SK-N-SH (cell line): Measurements from ENCODE around the gene KCNJ10. TPM values are rescaled to one million over a fixed set of nuclear protein-coding genes. Genes with fewer than 3 reads are reported as not detected.

Experiments used
- CTCF ChIA-PET: fragments of 300-600, 350-600 bp; formaldehyde crosslinking; extraction: SDS; loops from one replicate; lab custom pipeline; 2021; lab: Yijun Ruan, JAX
- POLR2A ChIA-PET: fragments of 350-600 bp; sonication (Branson Sonifier 250); formaldehyde crosslinking; extraction: SDS; loops from one replicate; lab custom pipeline; 2020; ENCODE audit warnings: antibody characterized with exemption, inconsistent platforms; lab: Yijun Ruan, JAX
- DNase-seq: peaks from one replicate; pipeline ENCODE4 v3.0.0; 2012
- H2AFZ ChIP-seq: fragments of 200-600 bp; sonication (generic); 2 replicates; pipeline ENCODE4 v1.8.1; 2016; ENCODE audit warnings: antibody characterized with exemption, mild to moderate bottlenecking, low read depth
- H3F3A ChIP-seq: fragments of 200-600 bp; sonication (generic); replicated peaks from 2 replicates; pipeline ENCODE3; 2016; ENCODE audit warnings: antibody characterized with exemption, mild to moderate bottlenecking; ENCODE audit not compliant: insufficient read depth
- H3K27ac ChIP-seq, 2 experiments: fragments of 200-500 bp in 1 of 2; fragments of 200-600 bp in 1 of 2; sonication (Bioruptor generic) in 1 of 2; sonication (generic), shearing (Covaris generic) in 1 of 2; 2 replicates each; pipeline versions ENCODE4 v1.5.1 to v1.6.1; 2014 to 2016; ENCODE audit warnings: low read depth in 2 of 2, inconsistent platforms in 1 of 2, low read length in 1 of 2, mild to moderate bottlenecking in 1 of 2, mixed read lengths in 1 of 2
- H3K27me3 ChIP-seq: fragments of 200-600 bp; sonication (generic), shearing (Covaris generic); 2 replicates; pipeline ENCODE4 v1.6.1; 2016; ENCODE audit warnings: mixed run types; ENCODE audit not compliant: insufficient read depth
- H3K36me3 ChIP-seq, 2 experiments: fragments of 200-500 bp in 1 of 2; fragments of 200-600 bp in 1 of 2; sonication (Bioruptor generic) in 1 of 2; sonication (generic) in 1 of 2; replicated peaks in 1 of 2; 2 replicates each; pipeline versions ENCODE3 to v1.5.1; 2014 to 2016; ENCODE audit warnings: low read length in 1 of 2, mild to moderate bottlenecking in 1 of 2; ENCODE audit not compliant: insufficient read depth in 2 of 2, control insufficient read depth in 1 of 2
- H3K4me1 ChIP-seq, 2 experiments: fragments of 200-500 bp in 1 of 2; fragments of 200-600 bp in 1 of 2; sonication (Bioruptor generic) in 1 of 2; sonication (generic), shearing (Covaris generic) in 1 of 2; 2 replicates each; pipeline versions ENCODE4 v1.5.1 to v1.6.1; 2014 to 2016; ENCODE audit warnings: low read depth in 1 of 2, low read length in 1 of 2, mixed run types in 1 of 2; ENCODE audit not compliant: insufficient read depth in 2 of 2, control insufficient read depth in 1 of 2
- H3K4me2 ChIP-seq: fragments of 200-600 bp; sonication (generic), shearing (Covaris generic); 2 replicates; pipeline ENCODE4 v1.6.1; 2017; ENCODE audit warnings: mixed run types
- H3K4me3 ChIP-seq, 2 experiments: fragments of 200-500 bp in 1 of 2; fragments of 200-600 bp in 1 of 2; sonication (Bioruptor generic) in 1 of 2; sonication (generic), shearing (Covaris generic) in 1 of 2; 2 replicates each; pipeline versions ENCODE4 v1.5.1 to v1.8.1; 2014 to 2016; ENCODE audit warnings: low read depth in 2 of 2, inconsistent platforms in 1 of 2, low read length in 1 of 2, mild to moderate bottlenecking in 1 of 2, mixed read lengths in 1 of 2, moderate library complexity in 1 of 2
- H3K79me2 ChIP-seq: fragments of 200-600 bp; sonication (generic); 2 replicates; pipeline ENCODE4 v1.8.1; 2017; ENCODE audit warnings: mild to moderate bottlenecking; ENCODE audit not compliant: insufficient read depth
- H3K9ac ChIP-seq: fragments of 200-600 bp; sonication (generic); 2 replicates; pipeline ENCODE4 v1.6.1; 2017; ENCODE audit warnings: mixed run types
- H3K9me2 ChIP-seq: fragments of 200-600 bp; sonication (generic); 2 replicates; pipeline ENCODE4 v1.6.1; 2017; ENCODE audit warnings: mixed run types
- H3K9me3 ChIP-seq: fragments of 200-600 bp; sonication (generic); 2 replicates; pipeline ENCODE4 v1.6.1; 2017; ENCODE audit warnings: mixed run types, mild to moderate bottlenecking, moderate library complexity
- H4K20me1 ChIP-seq: fragments of 200-600 bp; sonication (generic); 2 replicates; pipeline ENCODE4 v1.6.1; 2017; ENCODE audit warnings: mild to moderate bottlenecking, mixed run types; ENCODE audit not compliant: insufficient read depth
- CHD2 ChIP-seq: fragments of 150-350 bp; IDR thresholded peaks from 2 replicates; pipeline ENCODE4 v1.6.1; 2018; ENCODE audit warnings: low read length; ENCODE audit not compliant: partially characterized antibody
- EP300 ChIP-seq, 2 experiments: IDR thresholded peaks; 2 replicates each; pipeline versions ENCODE4 v1.4.0 to v1.6.1; 2012; ENCODE audit warnings: borderline replicate concordance in 1 of 2, low read depth in 1 of 2, low read length in 1 of 2
- EZH2phosphoT487 ChIP-seq: fragments of 200-600 bp; sonication (generic); IDR thresholded peaks from 2 replicates; pipeline ENCODE4 v1.6.1; 2017; ENCODE audit warnings: low read depth, mixed run types, mild to moderate bottlenecking, antibody characterized with exemption, moderate library complexity, borderline replicate concordance
- FOXM1 ChIP-seq: IDR thresholded peaks from 2 replicates; pipeline ENCODE4 v1.4.0; 2012; ENCODE audit warnings: low read depth, mild to moderate bottlenecking
- GABPA ChIP-seq: IDR thresholded peaks from 2 replicates; pipeline ENCODE4 v1.4.0; 2012; ENCODE audit warnings: low read depth, mild to moderate bottlenecking
- GATA2 ChIP-seq: sonication (generic); formaldehyde crosslinking; IDR thresholded peaks from 2 replicates; pipeline ENCODE4 v1.5.0; 2020; ENCODE audit warnings: mild to moderate bottlenecking, missing genetic modification reagents
- MEF2A ChIP-seq: IDR thresholded peaks from 2 replicates; pipeline ENCODE4 v1.4.0; 2012; ENCODE audit warnings: low read depth, borderline replicate concordance
- MXI1 ChIP-seq: IDR thresholded peaks from 2 replicates; pipeline ENCODE4 v1.6.1; 2012; ENCODE audit warnings: mild to moderate bottlenecking, low read depth, low read length, improper control_type of control experiment
- NFIC ChIP-seq: IDR thresholded peaks from 2 replicates; pipeline ENCODE4 v1.4.0; 2012; ENCODE audit warnings: borderline replicate concordance
- NRF1 ChIP-seq: IDR thresholded peaks from 2 replicates; pipeline ENCODE4 v1.6.1; 2012; ENCODE audit warnings: low read depth, mild to moderate bottlenecking, low read length
- PBX3 ChIP-seq: IDR thresholded peaks from 2 replicates; pipeline ENCODE4; 2012
- RCOR1 ChIP-seq: fragments of 150-350 bp; IDR thresholded peaks from 2 replicates; pipeline ENCODE4 v1.6.1; 2017; ENCODE audit warnings: antibody characterized with exemption, low read length
- SIN3A ChIP-seq: IDR thresholded peaks from 2 replicates; pipeline ENCODE4 v1.6.1; 2012; ENCODE audit warnings: low read depth, mild to moderate bottlenecking, low read length, moderate library complexity, borderline replicate concordance
- SMC3 ChIP-seq: IDR thresholded peaks from 2 replicates; pipeline ENCODE4 v1.6.1; 2012; ENCODE audit warnings: low read depth, low read length, improper control_type of control experiment
- TCF12 ChIP-seq: IDR thresholded peaks from 2 replicates; pipeline ENCODE4 v1.4.0; 2012
- USF1 ChIP-seq: IDR thresholded peaks from 2 replicates; pipeline ENCODE4 v1.4.0; 2012; ENCODE audit warnings: low read depth, borderline replicate concordance
- whole genome bisulfite sequencing: methylation state at CpG from one replicate; pipeline ENCODE4 v1.1.6; 2017; ENCODE audit warnings: low lambda C conversion rate; 5-methylcytosine and 5-hydroxymethylcytosine counted together
- polyA plus RNA-seq, 3 experiments: library from polyadenylated mRNA; depleted of rRNA; stranded (reverse); fragments of >200 nt; gene quantifications; 2 replicates each; pipeline ENCODE4 v1.2.3, GENCODE V29; 2012
- TF ChIP-seq, protein P1 (sequence below): IDR thresholded peaks from 2 replicates; pipeline ENCODE4 v1.4.0; 2012; ENCODE audit warnings: low read depth, borderline replicate concordance
- TF ChIP-seq, protein P2 (sequence below): IDR thresholded peaks from 2 replicates; pipeline ENCODE4 v1.4.0; 2012; ENCODE audit warnings: low read depth

Gene KCNJ10
- polyA plus RNA-seq, 1 of the 3 experiments (the other 2 are of a cell fraction), result not detected

DNA sequence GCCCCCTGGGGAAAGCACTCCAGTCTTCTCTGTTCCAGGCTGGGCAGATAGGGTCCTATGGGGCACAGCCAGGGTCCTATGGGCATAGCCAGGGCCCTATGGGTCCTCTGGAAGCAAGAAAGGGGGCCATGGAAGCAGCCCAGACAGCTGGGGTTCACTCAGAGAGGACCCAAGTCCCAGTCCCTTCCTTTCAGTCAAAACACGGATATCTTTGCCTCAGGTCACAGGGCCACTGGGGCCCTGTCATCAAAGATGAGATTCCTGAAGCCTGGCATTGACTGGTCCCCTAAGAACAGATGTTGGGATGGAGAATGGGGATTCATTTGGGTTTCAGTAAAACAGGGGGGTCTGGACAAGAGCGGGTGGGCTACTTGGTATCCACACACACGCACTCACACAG is 19.9 kb upstream of the KCNJ10 start:
- Histone ChIP-seq H3K9ac (no peak overlapping the region), H4K20me1 (no peaks in the 10 kb centered on the region), H3K27ac (no peak overlapping the region), H3K9me3 (no peaks in the 10 kb centered on the region), H3K27me3 (no peaks in the 10 kb centered on the region), H3K4me3 (no peak overlapping the region), H3K9me2 (no peaks in the 10 kb centered on the region), H3K4me2 (no peak overlapping the region), H3K79me2 (no peaks in the 10 kb centered on the region), H2AFZ (no peak overlapping the region), H3K36me3 (peaks cover 0 to 12% of the 10 kb centered on the region in 2 experiments), H3K4me1 (no peaks in the 10 kb centered on the region), H3F3A (no peaks in the 10 kb centered on the region)
- CTCF ChIA-PET, result interaction anchor here (0.8 to 6.4 kb wide), 5 partner anchors 10 to 202 kb away, joined by 3 to 123 read pairs (median 10); no protein-coding TSS in a partner anchor
- WGBS, result 83% methylated on average over 2 of the region's 3 CpGs
- TF ChIP-seq SIN3A (no peak), CHD2 (no peak), MEF2A (no peak), FOXM1 (no peak), NFIC (no peak)
- DNase-seq, result no peak
- POLR2A ChIA-PET, result no interaction called here

DNA sequence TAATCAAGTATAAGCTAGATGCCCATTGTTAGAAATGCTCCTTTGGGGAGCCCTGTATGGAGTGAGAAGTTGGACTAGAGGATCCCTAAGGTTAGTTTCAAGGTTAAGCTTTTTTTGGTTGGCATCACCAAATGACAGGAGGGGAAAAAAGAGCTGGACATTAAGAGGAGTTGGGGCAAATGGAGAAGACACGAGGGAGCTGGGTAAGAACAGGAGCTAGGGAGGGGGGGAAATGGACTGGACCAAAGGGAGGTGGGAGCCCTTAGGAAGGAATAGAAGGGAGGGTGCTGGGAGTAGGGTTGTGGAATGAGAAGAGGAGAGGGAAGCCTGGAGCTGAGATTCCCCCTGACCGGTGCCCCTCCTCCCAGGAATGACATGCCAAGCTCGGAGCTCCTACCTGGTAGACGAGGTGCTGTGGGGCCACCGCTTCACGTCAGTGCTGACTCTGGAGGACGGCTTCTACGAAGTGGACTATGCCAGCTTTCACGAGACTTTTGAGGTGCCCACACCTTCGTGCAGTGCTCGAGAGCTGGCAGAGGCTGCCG is 17.2 kb upstream of the KCNJ10 start:
- Histone ChIP-seq H3K27ac (no peak overlapping the region), H3K4me1 (peaks cover 0 to 5% of the 10 kb centered on the region in 2 experiments; a peak in 1 of 4 replicates), H3K79me2 (no peaks in the 10 kb centered on the region), H3K4me2 (no peak overlapping the region), H3K9me2 (no peaks in the 10 kb centered on the region), H3F3A (no peaks in the 10 kb centered on the region), H3K27me3 (peaks cover 8% of the 10 kb centered on the region; the same call in 1 of the 2 replicates), H4K20me1 (no peaks in the 10 kb centered on the region), H3K9ac (no peak overlapping the region), H3K4me3 (no peak overlapping the region), H2AFZ (no peak overlapping the region), H3K36me3 (peaks cover 0 to 4% of the 10 kb centered on the region in 2 experiments), H3K9me3 (no peaks in the 10 kb centered on the region)
- WGBS, result 93% methylated on average over 3 of the region's 12 CpGs
- DNase-seq, result no peak
- ChIA-PET POLR2A (interaction anchor here (0.7 kb wide), 1 partner anchor 56 kb away, joined by 3 read pairs; no protein-coding TSS in a partner anchor), CTCF (interaction anchor here (1.2 to 8.2 kb wide), 13 partner anchors 8 to 268 kb away, joined by 3 to 132 read pairs (median 37); partner anchors contain the start of genes CASQ1, IGSF8 and KCNJ10)
- TF ChIP-seq RCOR1 (no peak), CHD2 (no peak), GABPA (no peak), FOXM1 (no peak), MEF2A (no peak), MXI1 (no peak)

- Histone ChIP-seq H3K27me3 (peaks cover 16% of the 10 kb centered on the region; the same call in 1 of the 2 replicates), H3F3A (no peaks in the 10 kb centered on the region), H3K79me2 (no peaks in the 10 kb centered on the region), H4K20me1 (no peaks in the 10 kb centered on the region), H2AFZ (no peak overlapping the region), H3K27ac (no peak overlapping the region), H3K4me2 (no peak overlapping the region), H3K4me1 (peaks cover 0 to 8% of the 10 kb centered on the region in 2 experiments; a peak in 1 of 4 replicates), H3K9ac (no peak overlapping the region), H3K9me3 (no peaks in the 10 kb centered on the region), H3K36me3 (peaks cover 0 to 2% of the 10 kb centered on the region in 2 experiments), H3K4me3 (no peak overlapping the region), H3K9me2 (no peaks in the 10 kb centered on the region)
- ChIA-PET CTCF (interaction anchor here (0.7 to 8.2 kb wide), 25 partner anchors 8 to 292 kb away, joined by 3 to 132 read pairs (median 8); partner anchors contain the start of genes CASQ1, IGSF8 and KCNJ10), POLR2A (interaction anchor here (0.7 to 1.7 kb wide), 2 partner anchors 12 to 56 kb away, joined by 3 to 5 read pairs; partner anchors contain the start of gene IGSF8)
- DNase-seq, result no peak
- WGBS, result 77% methylated on average over 5 of the region's 5 CpGs
- TF ChIP-seq GATA2 (CRISPR knock-in tag) (no peak), SMC3 (no peak), PBX3 (no peak), EP300 (IDR thresholded peaks at IDR 0.05; ENCODE audit: borderline replicate concordance in 1 of 2, low read depth in 1 of 2, low read length in 1 of 2) (no peak), USF1 (no peak), NRF1 (no peak), EZH2phosphoT487 (no peak), TCF12 (no peak)
- TF ChIP-seq, protein P1, sequence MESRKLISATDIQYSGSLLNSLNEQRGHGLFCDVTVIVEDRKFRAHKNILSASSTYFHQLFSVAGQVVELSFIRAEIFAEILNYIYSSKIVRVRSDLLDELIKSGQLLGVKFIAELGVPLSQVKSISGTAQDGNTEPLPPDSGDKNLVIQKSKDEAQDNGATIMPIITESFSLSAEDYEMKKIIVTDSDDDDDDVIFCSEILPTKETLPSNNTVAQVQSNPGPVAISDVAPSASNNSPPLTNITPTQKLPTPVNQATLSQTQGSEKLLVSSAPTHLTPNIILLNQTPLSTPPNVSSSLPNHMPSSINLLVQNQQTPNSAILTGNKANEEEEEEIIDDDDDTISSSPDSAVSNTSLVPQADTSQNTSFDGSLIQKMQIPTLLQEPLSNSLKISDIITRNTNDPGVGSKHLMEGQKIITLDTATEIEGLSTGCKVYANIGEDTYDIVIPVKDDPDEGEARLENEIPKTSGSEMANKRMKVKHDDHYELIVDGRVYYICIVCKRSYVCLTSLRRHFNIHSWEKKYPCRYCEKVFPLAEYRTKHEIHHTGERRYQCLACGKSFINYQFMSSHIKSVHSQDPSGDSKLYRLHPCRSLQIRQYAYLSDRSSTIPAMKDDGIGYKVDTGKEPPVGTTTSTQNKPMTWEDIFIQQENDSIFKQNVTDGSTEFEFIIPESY, result no peak
- TF ChIP-seq, protein P2, sequence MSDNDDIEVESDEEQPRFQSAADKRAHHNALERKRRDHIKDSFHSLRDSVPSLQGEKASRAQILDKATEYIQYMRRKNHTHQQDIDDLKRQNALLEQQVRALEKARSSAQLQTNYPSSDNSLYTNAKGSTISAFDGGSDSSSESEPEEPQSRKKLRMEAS, result no peak
Observed at GRCh38 chr1:160086456-160086892, 16.5 kb upstream of the KCNJ10 start.
